Inflammatory macrophage treated with lipopolysaccharide for 4 hours (primary cell): ENCODE measurements around the gene UBE2G1.

Source experiments
- DNase-seq: peaks from one replicate; pipeline ENCODE4 v3.0.0-alpha.2; 2020

UBE2G1 gene

DNA sequence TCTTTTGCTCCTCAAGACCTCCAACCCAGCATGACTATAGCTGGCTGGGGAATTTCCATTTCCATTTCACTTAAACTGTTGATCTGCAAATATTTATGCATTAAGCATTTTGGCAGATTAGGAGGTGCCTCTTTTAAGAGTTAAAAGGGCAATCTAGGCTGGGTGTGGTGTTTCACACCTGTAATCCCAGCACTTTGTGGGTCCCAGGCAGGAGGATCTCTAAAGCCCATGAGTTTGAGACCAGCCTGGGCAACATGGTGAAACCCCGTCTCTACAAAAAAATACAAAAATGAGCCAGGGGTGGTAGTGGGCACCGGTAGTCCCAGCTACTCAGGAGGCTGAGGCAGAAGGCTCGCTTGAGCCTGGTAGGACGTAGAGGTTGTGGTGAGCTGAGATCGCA is 119.8 kb downstream of the UBE2G1 start:
- no peak for DNase-seq

DNA sequence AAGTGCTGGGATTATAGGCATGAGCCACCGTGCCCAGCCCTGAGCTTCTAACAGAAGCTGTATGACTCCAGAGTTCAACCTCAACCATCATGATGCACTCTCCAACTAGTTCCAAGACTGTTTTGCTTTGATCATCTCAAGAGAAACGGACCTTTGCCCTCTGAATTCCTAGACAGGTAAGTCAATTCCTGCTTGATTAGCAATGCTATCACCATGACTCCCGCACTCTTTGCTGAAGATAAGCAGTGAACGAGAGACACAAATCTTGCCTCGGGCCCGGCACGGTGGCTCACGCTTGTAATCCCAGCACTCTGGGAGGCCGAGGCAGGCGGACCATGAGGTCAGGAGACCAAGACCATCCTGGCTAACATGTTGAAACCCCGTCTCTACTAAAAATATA is 124.9 kb downstream of the UBE2G1 start:
- no peak for DNase-seq

DNA sequence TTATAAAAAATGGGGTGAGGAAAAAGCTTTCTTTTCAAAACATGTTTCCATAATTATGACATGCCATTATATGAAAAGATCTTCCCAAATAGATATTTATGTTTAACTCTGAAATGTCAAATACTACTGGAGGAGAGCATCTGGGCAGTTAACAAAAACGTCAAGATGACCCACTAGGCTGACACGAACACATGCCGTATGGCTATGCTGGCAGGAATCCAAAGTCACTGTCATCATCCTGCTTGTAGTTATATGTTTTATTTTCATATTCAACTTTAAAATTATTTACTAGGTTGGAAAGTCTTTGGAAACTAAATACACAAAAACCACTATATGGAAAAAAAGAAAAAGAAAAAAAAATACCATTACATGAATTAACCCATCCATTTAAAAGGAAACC is 130.0 kb downstream of the UBE2G1 start:
- no peak for DNase-seq

- DNase-seq: no peak
These were observed 130.8 kb downstream of the UBE2G1 start for GRCh38 chr17:4235372-4236279.

DNA sequence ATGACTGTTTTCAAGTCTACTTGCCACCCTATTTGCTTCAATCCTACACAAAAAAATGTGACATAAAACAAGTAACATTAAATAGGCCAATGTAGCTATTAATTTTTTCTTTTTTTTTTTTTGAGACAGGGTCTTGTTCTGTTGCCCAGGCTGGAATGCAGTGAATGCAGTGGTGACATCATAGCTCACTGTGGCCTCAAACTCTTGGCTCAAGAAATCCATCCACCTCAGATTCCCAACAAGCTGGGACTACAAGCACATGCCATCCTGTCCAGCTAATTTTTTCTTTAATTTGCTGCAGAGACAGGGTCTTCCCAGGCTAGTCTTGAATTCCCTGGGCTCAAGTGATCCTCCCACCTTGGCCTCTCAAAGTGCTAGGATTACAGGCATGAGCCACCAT is 132.1 kb downstream of the UBE2G1 start:
- no peak for DNase-seq

DNA sequence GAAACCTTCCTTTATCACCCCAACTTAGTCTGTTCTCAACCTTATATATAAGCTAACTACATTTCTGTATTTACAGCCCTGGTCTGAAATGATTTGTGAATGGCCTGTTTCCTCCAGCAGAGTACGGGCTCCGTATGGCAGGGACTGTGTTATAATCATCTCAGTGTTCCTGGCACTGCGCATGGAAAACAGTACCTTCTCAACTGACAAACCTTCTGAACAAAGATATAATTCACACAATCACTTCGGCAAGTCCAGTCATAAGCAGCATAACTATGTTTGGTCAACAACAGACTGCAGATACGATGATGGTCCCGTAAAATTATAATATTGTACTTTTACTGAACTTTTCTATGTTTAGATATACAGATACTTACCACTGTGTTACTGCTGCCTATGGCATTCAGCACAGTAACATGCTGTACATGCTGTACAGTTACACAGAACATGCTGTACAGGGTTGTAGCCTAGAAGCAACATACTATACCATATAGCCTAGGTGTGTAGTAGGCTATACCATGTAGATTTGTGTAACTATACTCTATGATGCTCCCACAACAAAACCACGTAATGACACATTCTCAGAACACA is 132.7 kb downstream of the UBE2G1 start:
- DNase-seq: no peak

GRCh38 chr17:4232168-4232813 is 134.2 kb downstream of the UBE2G1 start:
- DNase-seq: no peak

GRCh38 chr17:4229627-4230541 is 136.6 kb downstream of the UBE2G1 start:
- no peak for DNase-seq

DNA sequence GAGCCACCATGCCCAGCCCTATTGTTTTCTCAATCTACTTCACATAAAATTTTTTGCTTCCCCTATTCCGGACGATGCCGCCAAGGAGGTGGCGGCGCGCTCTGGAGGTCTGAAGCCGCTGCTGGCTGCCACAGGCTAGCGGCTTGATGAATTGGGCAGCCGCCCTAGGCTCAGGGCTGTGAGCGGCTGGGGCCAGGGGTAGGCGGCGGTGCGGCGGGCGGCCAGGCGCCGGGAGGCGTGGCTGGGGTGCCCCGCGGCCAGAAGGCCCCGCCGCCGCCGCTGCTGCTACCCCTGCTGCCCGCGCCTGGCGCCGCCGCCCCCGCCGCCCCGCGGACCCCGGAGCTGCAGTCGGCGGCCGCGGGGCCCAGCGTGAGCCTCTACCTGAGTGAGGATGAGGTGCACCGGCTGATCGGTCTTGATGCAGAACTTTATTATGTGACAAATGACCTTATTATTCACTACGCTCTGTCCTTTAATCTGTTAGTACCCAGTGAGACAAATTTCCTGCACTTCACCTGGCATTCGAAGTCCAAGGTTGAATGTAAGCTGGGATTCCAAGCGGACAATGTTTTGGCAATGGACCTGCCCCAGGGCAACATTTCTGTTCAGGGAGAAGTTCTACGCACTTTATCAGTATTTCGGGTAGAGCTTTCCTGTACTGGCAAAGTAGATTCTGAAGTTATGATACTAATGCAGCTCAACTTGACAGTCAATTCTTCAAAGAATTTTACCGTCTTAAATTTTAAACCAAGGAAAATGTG is 144.4 kb downstream of the UBE2G1 start:
- DNase-seq: no peak

GRCh38 chr17:4221163-4221562 is 145.3 kb downstream of the UBE2G1 start:
- no peak for DNase-seq

DNA sequence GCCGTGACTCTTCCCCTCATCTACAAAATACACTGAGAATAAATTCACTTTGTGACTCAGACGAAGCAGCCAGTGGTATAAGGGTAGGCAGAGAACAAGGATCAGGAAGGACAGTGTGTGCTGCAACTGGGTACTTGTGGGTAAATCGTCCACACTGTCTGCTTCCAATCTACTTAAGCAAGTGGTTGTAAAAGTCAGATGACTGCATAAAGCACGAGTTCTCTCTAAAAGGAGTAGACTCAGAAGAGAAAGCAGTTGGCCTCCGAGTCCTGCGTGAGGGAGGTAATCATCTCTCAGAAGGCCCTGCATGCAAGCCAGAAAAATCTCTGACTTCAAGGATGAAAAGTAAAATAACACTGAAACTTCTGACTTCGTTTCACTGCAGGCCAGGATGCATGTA is 145.8 kb downstream of the UBE2G1 start:
- no peak for DNase-seq
